Fibroblast of mammary gland (primary cell): Measurements from ENCODE around the gene IGFN1.
"Not testable (repeated sequence)": the region's sequence is repeated elsewhere in the genome, so short reads cannot be mapped to it uniquely, and the experiment has no call there.

Experiments
- DNase-seq: peaks from one replicate; pipeline ENCODE4 v3.0.0-alpha.2; 2010; ENCODE audit warnings: low read depth
- H3K4me3 ChIP-seq: 2 replicates; pipeline ENCODE4 v1.5.1; 2011; ENCODE audit warnings: low read depth, mild to moderate bottlenecking, low read length, moderate library complexity; ENCODE audit not compliant: control insufficient read depth
- CTCF ChIP-seq: conservative IDR thresholded peaks from 2 replicates; pipeline ENCODE4 v1.5.1; 2011; ENCODE audit warnings: low read depth, low read length, inconsistent platforms; ENCODE audit not compliant: control insufficient read depth, insufficient read depth

Gene IGFN1

GRCh38 chr1:201251851-201252430 is 61.3 kb downstream of the IGFN1 start:
- H3K4me3 ChIP-seq = no peak overlapping the region
- no peak for DNase-seq
- no peak for TF ChIP-seq CTCF

- TF ChIP-seq CTCF = no peak
- H3K4me3 ChIP-seq = no peak overlapping the region
- DNase-seq = no peak
Observed at GRCh38 chr1:201252944-201253371, 62.3 kb downstream of the IGFN1 start.

DNA sequence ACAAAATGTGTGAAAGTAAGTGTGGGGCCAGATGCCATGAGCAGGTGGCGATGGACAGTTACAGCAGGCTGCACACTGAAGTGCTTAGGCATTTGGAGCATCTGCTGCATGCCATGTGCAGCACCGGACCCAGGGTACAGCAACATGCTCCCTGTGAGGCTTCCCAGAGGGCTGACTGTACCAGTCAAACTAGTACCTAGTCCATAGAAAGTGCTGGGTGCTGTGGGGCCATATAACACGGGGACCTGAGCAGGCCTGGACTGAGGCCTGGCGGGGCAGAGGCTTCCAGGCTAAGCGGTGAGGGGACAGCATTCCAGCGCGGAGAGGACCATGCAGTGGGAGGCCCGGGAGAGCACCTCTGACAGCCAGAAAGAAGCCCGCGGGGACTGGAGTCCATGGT is 62.8 kb downstream of the IGFN1 start:
- H3K4me3 ChIP-seq = no peak overlapping the region
- TF ChIP-seq CTCF = no peak
- DNase-seq = no peak

DNA sequence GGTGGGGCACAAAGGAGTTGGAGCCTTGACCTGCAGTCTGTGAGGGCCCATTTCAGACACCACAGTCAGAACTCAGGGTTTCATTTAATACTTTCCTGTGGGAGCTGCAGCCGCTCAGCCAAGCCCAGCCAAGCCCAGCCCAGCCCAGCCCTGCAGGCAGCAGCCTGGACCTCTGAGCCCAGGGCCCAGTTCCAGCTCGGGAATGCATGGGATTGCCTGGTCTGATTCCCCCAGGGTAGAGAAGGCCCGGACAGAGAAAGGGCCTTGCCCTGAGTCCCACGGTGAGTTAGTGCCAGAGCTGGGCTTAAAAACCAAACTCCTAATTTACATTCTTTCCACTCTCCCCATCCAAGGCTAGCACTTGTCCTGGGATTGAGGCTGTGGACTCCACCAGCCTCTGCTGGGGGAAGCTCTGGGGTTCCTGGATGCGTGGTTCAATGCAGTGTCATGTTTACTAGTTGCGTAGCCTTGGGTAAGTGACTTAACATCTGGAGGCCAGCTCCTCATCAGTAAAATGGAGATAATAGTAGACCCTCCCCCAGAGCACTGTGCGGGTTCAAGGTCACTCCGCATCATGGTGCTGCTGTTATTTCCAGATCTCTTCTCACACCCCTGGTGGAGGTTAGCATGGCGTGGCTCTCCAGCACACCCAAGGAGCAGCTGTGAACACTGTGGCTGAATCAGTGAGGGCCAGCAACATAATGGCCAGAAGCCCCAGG is 63.4 kb downstream of the IGFN1 start:
- TF ChIP-seq CTCF = no peak
- no peak for DNase-seq
- no peak overlapping the region for H3K4me3 ChIP-seq

DNA sequence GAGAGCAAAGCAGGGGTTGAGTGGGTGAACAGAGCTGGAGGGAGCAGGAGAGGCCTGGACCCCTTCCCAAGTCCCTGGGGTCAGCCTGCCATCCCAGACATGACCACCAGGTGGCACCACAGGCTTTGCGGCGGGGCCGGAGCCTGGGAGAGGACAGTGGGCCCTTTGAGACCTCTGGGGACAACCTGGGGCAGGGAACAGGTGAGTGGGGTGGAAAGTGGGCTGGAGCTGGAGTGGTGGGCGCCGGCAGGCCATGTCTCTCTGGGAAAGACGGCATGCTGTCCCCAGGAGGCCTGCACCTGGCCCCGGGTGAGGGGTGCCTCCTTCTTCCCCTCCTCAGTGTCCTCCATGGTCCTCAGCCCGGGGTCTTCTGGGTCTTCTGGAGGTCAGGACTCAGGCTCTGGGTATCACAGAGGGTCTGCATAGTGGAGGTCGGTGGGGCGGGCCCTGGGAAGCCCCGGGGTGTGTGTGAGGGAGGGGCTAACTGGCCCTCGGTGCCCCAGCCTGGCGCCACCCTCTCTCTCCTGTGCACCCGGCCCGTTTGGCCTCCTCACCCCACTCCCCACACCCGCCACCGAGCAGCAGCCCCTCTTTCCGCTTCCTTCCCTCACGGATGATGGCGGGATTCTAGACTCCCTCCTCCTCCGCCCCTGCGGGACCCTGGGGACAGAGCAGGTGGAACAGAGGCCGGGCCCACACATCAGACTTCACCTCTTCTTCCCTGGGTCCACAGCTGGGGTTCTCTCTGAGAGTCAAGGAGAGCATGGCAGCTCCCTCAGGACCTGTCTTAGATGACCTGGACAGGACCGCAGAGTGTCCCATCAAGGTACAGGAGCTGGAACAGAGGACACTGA is 64.2 kb downstream of the IGFN1 start:
- DNase-seq = peak; percentile 29
- no peak overlapping the region for H3K4me3 ChIP-seq
- TF ChIP-seq CTCF = peak; percentile 95

- no peak for TF ChIP-seq CTCF
- no peak for DNase-seq
- H3K4me3 ChIP-seq = no peak overlapping the region
Observed at GRCh38 chr1:201255479-201256362, 65.1 kb downstream of the IGFN1 start.

DNA sequence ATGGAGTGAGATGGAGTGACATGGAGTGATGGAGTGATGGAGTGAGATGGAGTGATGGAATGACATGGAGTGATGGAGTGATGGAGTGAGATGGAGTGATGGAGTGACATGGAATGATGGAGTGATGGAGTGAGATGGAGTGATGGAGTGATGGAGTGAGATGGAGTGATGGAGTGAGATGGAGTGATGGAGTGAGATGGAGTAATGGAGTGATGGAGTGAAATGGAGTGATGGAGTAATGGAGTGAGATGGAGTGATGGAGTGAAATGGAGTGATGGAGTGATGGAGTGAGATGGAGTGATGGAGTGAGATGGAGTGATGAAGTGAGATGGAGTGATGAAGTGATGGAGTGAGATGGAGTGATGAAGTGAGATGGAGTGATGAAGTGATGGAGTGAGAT is 67.5 kb downstream of the IGFN1 start:
- not testable (repeated sequence) for DNase-seq, H3K4me3 ChIP-seq
